ENCODE results near the gene MRPL10.
A peak's percentile ranks its signal among the peaks of the same experiment; 100 is the strongest.

MRPL10 gene

GRCh38 chr17:47843391-47843730 lies 12.0 kb upstream of the MRPL10 start:
- DNase-seq: no peak

GRCh38 chr17:47841488-47842291 lies 10.3 kb upstream of the MRPL10 start:
- peak in 1 of 42 donors; percentile 17 for DNase-seq
- intact Hi-C loops (cut with DNase I): loop anchor here (2.0 kb wide), 1 partner anchor 49 kb away; no protein-coding TSS in a partner anchor

More at GRCh38 chr17:47843391-47843730, 12.0 kb upstream of the MRPL10 start:
- intact Hi-C loops (cut with DNase I): no loop called here

DNA sequence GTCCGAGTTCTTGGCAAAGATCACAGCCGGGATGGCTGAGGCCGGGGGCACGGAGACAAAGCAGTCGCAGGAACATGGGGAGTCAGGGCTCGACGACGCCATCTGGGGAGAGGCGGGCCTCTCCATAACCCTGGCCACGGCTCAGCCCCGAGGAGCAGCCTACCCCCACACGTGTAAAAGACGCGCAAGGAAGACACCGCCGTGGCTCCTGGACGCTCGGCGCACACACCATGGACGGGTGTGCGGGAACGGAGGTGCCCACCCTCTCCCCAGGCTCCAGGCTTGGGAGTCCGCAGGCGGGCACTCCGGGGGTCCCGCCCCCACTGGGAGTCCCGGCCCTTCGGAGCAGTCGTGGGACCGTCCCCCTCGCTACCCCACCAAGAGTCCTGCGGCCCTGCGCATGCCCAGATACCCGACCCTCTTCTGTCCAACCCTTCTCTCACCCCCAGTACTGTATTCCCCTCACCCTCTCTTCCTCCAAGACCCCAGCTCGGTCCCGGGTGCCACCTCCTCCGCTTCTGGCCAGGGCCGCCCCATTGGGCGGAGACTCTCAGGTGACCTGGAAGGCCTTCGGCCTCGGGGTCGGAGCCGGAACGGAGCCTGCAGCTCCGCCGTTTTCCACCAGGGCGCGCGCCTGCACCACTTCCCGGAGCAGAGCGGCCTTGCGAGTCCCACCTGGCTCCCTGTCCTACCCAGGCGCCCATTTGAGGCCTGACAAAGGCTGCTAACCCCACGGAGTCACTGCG lies 9.6 kb upstream of the MRPL10 start, which contains the start of gene SCRN2:
SCRN2 (minus strand) TSS at position 532 of the 746 bp plus-strand sequence; CDS start at position 102, 430 bp downstream.
- peak; percentile 74 to 95 (median 89) for DNase-seq
- intact Hi-C loops (cut with DNase I): loop anchor here (2.0 kb wide), 1 partner anchor 50 kb away; no protein-coding TSS in a partner anchor

DNA sequence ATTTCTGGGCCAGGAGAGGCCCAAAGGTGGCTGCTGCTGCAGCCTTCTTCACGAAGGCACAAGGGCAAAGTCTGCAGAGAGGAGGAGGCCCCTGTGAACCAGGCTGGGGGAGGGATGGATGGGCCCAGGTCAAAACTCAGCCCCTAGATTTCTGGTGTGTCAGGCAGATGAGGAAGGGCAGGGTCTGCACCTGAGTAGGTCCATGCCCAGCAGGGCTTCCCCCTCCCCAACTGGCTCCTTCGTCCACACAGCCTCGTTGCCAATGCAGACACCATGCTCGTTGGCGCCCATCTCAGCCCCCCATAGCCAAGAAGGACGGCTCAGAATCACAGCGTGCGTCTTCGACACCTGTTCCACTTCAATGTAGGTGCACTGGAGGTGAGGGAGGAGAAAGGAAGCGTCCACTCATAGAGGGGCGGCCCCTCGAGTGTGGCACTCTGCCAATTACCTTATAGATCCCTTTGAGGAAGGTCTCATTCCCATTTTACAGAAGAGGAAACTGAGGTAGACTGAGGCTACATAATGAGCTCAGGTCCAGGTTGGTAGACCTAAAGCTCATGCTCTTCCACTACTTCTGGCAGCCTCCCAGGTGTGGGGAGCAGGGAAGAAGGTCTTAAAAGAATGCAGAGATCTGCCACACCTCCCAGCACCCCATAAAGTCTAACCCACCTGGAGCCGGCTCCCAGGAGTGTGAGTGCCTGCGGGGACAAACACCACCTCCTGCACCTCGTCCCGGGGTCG lies 8.8 kb upstream of the MRPL10 start:
- intact Hi-C loops (cut with DNase I): loop anchor here (2.0 kb wide), 1 partner anchor 51 kb away; no protein-coding TSS in a partner anchor
- DNase-seq: peak in 4 of 42 donors; percentile 7 to 43 (median 16)

DNA sequence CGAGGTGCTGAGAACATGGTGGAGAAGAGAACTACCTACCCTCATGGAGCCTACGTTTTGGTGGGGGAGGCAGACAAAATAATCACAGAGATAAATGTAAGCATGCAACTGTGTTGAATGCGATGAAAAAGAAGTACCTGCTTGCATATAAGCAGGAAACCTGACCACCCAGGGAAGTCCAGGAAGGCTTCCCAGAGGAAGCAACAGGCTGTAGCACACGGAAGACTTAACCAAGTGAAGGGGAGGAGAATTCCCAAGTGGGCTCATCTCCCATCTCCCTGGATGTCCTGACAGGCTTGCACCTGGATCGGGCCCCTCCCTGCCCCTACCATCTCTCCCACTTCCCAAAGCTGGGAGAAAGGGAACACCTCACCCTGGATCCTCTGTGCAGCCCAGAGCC lies 7.7 kb upstream of the MRPL10 start:
- DNase-seq: no peak
- intact Hi-C loops (cut with DNase I): loop anchor here (5.0 kb wide), 1 partner anchor 133 kb away; the partner anchor contains the start of gene CDK5RAP3

DNA sequence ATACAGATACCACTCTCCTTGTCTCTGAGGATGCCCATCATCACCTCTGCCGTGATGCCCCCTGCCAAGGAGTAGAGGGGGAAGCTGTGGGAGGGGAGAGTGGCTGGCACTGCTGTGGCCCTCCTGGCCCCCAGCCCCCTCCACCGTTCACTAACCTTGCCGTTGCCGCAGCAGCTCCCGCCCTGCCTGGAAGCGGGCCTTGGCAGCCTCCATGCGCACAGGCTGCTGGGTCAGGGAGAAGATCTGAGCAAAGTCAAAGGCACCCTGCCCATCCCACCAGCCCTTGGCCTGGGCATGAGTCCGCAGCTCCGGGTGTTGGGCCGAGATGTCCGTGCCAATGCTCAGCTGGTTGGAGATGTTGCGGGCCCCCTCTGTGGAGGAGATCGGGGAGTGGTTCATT lies 7.3 kb upstream of the MRPL10 start:
- intact Hi-C loops (cut with DNase I): loop anchor here (5.0 kb wide), 1 partner anchor 134 kb away; the partner anchor contains the start of gene CDK5RAP3
- no peak for DNase-seq

DNA sequence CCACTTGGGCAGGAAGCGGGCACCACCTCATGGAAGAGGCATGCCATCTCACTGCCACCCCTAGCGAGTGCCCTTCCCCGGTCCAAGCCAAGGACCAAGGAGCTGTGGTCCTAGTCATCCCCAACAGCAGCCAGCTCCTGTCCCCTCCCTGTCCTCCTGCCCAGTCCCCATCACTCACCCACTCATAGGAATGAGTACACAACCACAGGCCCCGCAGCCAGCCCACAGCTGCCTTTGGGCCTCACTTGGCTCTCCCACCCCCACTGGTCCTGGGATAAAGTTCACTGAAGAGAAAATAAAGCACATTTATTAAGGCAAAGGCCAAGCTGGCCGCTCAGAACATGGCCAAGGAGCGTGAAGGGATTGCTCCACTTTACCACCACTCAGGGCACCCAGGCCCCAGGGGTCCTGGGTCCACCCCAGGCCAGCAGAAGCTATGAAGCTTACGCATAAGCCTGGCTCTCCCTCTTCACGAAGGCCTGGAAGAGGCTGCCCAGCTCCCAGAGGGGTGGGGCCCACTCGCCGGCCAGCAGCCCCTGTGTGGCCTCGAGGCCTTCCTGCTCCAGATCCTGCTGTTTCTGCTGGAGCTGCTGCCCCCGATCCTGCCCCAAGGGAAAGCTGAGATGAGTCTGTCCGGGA lies 6.2 kb upstream of the MRPL10 start:
- DNase-seq: no peak
- intact Hi-C loops (cut with DNase I): loop anchor here (5.0 kb wide), 1 partner anchor 135 kb away; the partner anchor contains the start of gene CDK5RAP3

DNA sequence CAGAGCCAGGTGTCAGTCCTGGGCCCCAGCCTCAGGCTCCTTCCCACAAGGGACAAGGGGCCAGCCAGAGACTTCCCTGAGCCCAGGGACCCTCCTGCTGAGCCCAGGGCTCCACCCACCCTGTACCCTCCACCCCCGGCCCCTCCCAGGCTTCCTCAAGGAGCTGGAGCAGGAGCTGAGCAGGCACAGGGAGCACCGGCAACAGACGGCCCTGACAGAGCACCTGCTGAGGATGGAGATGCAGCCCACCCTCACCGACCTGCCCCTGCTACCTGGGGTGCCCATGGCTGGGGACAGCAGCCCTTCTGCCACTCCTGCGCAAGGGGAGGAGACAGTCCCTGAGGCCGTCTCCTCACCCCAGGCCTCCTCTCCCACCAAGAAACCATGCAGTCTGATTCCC lies 5.3 kb upstream of the MRPL10 start:
- intact Hi-C loops (cut with DNase I): loop anchor here (5.0 kb wide), 1 partner anchor 136 kb away; the partner anchor contains the start of gene CDK5RAP3
- no peak for DNase-seq

DNA sequence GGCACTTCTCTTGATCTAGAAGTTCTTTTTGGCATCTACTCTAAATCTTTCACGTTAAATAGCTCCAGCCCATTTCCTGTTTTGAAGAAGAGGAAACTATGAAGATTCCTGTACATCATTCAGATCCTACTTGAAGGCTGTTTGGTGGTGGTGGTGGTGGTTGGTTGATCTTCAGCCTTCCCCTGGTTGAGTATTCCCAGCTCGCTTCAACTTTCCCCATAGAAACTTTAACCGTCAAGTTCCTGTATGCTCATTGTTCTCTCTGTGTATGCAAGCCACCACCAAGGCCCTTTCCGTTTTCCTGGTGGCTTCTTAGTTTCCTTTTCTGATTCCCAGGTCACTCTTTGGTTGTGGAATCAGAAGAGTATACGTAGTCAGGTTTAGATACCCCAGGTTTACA lies 3.4 kb upstream of the MRPL10 start:
- intact Hi-C loops (cut with DNase I): loop anchor here (5.0 kb wide), 1 partner anchor 138 kb away; the partner anchor contains the start of gene CDK5RAP3
- no peak for DNase-seq

DNA sequence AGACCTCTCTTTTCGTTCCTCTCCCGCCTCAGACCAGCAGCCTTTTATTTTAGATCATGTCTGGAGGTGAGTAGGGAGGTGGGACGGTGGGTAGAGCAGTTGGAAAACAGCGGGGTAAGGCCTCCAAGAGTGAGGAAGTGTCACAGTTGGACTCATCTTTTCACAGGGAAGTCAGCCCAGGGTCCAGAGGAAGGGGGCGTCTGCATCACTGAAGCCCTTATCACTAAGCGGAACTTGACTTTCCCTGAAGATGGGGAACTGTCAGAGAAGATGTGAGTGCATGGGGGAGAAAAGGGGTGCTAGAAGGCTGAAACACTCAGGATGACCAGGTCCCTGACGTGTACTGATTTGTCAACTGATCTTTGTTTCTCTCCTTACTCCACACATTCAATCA lies 590 bp upstream of the MRPL10 start:
- peak in 15 of 42 donors; percentile 9 to 50 (median 26) for DNase-seq
- intact Hi-C loops (cut with DNase I): no loop called here

DNA sequence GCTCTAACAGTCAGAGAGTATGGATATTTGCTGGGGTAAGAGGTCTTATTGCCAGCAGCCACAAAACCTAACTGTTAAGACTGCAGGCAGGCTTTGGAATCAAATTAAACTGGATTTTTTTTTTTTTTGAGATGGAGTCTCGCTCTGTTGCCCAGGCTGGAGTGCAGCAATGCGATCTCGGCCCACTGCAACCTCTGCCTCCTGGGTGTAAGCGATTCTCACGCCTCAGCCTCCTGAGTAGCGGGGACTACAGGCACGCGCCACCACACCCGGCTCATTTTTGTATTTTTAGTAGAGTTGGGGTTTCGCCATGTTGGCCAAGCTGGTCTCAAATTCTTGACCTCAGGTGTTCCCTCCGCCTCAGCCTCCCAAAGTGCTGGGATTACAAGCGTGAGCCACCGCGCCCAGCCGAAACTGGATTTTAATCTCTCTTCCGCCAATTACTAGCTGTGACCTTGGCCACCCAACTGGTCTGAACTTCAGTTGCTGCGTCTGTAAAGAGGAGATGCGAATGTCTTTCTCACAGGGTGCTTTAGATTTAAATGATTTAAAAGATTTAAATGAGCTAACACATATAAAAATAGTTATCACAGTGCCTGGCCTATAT lies 842 bp downstream of the MRPL10 start:
- intact Hi-C loops (cut with DNase I): no loop called here
- DNase-seq: no peak

- intact Hi-C loops (cut with DNase I): no loop called here
Observed at GRCh38 chr17:47829870-47830269, 1.5 kb downstream of the MRPL10 start.

DNA sequence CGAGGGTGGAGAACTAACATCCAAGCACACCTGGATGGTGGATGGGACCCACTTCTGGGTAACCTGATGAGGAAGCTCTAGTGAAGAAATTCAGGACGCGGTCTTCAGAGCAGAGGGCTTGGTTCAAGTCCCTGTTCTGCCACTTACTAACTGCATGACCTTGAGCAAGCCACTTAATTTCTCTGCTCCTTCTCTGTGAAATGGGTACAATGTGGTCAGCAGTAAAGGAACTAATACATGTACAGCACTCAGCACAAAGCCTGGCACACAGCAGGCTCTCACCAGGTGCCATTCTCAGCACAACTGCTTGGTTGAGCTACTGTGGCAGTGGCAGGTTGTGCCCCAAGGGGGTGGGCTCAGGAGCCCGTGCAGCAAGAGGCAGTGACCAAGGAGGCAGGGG lies 7.8 kb downstream of the MRPL10 start:
- no peak for DNase-seq
- intact Hi-C loops (cut with DNase I): no loop called here

More at GRCh38 chr17:47829870-47830269, 1.5 kb downstream of the MRPL10 start:
- DNase-seq: no peak

DNA sequence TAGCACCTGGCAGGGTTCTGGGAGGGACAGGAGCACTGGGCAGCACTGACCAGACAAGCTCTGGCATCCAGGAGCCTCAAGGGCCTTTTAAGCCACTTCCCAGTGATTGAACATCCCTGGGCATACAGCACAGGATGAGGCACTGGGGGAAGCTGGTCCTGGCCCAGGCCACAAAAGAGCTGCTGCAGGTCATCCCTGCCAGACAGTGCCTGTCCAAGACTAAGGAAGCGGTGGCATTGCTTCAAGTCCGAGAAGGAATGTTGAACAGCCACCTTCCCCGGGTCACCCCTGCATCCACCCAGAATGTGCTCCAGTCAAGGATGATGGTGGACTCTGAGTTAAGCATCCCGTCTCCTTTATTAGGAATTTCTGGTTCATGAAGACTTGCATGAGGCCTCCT lies 8.6 kb downstream of the MRPL10 start:
- DNase-seq: no peak
- intact Hi-C loops (cut with DNase I): no loop called here

DNA sequence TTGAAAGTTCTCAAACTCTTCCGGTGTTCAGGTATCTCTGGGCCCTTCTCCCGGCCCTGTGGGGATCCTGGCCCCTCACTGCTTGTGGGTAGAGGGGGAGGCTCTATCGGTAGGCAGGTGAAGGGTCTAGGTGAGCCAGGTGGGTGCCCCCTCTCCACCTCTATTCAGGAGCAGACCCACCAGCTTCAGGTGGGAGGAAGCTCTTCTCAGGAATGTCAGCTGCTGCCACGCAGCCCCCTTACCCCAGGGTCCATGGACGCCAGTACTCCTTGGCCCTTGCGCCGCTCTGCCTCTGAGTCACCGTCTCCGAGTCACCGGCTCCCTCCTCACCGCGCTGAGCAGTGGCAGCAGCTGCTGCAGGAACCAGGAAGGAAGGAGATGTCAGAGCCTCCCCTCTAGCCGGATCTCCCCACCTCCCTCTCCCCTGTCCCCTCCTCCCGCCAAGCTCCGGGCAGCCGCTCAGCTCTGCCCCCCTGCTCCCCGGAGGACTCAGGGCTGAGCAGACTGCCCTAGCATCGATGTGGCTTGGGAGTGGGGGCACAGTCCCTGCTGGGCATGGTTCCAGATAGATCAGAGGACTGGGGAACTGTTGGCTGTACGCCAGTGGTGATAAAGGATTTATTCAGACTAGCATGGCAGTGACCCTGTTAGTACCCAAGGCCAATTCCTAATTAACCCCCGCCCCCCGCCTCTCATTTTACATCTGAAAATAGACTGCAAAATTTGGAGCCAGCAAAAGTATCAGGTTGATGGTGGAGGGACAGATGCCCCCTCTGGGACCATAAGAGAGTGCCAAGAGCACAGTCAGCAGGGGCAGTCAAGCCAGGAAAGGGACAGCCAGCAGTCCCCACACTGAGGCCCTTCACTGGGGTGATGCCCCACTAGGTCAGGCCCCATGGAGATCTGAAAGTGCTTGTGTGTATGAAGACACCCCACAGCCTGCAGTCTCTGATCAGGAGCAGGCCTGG lies 9.6 kb downstream of the MRPL10 start, which contains the start of gene OSBPL7:
OSBPL7 (minus strand) TSS at position 371 of the 968 bp plus-strand sequence. CDS start 1,516 bp downstream, outside the sequence.
- intact Hi-C loops (cut with DNase I): no loop called here
- DNase-seq: peak; percentile 55 to 94 (median 82)

DNA sequence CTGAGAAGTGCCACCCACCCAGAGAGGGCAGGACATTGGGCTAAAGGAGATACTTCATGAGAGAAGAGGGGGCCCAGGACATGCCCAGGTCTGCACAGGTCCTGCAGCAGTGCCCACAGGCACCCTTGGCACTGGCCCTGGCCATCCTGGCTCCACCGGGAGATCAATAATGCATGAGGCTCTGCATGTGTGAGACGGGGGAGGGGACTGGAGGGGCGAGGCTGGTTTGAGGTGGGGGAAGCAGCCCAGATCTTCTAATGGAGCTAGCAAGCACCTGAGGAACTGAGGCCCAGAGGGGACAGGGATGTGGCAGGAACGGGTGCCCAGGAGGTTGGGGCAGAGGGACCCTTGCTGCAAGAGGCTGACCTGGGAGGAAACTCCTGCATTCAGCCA lies 10.3 kb downstream of the MRPL10 start:
- intact Hi-C loops (cut with DNase I): no loop called here
- DNase-seq: no peak
